HG03460 (cell line): ENCODE data around the gene SBK3.

Experiments used
- ATAC-seq: cut with Tn5 transposase; IDR thresholded peaks from one replicate; pipeline ENCODE4 v1.9.1; 2021; ENCODE audit not compliant: unreplicated experiment

SBK3 gene

DNA sequence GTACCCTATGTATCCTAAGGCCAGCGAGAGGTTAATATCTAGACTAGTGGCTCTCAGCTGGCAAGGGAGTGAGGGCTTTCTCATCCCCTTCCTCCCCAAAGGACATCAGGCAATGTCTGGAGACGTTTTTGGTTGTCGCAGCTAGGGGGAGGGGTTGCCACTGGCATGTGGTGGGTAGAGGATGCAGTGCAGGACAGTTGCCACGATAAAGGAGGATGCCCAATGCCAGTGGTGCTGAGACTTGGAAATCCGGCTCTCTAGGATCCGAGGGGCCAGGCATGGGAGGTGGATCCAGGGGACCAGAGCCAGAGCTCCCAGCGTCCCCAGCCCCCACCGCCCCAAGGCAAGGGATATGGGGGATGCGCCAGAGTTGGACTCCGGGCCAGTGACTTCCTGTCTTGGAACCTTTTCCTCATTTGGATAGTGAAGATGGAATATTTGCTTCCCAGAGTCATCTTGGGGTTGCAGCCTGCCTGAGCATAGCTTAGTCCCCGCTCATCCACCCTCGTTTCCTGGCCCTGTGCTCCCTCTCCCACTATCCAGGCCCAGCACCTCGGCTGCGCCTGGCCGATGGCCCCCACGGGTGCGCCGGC lies 52.2 kb downstream of the SBK3 start:
- ATAC-seq: no peak

DNA sequence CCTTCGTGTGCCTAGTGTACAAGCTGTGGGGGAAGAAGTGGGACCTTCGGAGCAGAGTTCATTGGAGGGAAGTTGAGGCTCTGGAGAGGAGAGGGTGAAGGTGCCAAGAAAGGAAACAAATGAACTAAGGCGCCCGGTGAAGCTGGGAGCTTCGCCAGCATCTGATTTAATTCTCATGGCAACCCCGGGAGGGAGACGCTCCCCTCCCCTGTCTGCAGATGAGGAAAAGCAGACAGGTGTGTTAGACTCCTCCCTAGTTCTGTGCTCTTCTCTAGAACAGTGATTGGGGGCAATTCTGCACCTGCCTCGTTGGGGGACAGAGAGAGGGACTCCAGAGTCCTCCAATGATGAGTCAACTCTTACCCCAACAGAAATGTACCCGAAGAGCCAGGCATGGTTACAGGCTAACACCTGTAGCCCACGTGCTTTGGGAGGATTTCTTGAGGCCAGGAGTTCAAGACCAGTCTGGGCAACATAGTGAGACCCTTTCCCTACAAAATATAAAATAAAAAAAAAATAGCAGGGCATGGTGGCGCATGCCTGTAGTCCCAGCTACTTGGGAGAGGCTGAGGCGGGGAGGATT lies 52.9 kb downstream of the SBK3 start:
- no peak for ATAC-seq

DNA sequence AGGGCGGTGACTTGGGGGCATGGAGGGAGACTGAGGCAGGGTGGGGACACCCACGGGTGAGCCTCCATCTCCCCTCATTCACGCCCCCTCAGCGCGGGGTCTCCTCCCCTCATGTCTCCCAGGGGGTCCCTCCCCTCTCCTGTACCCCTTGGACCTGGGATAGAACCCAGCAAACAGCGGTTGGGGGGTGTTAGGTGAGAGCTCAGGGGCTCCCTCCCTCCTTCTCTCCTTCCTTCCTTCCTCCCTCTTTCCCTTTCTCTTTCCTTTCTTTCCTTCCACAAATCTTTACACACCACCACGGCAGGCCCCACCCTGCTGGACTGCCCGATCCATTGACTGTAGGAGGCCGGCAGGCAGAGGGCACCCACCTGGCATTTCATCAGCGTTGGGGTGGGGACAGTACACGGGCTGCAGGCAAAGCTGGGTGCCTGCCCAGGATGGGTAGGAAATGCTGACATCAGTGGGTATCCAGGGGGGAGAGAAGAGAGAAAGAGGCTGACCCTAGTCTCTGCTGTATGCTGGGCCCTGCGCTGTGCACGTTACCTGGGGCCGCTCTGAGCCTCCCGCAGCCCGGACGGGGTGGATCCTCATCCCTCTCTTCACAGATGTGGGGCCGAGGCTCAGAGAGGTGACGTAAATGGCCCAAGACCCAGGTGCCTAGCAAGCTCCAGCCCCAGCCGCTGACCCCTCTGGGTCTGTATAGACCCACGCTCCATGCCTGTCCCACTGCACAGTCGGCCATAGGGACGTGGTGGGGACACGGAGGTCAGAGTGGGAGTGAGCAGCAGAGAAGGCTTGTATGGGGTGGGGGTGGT lies 53.6 kb downstream of the SBK3 start:
- no peak for ATAC-seq
